ENCODE measurements around the gene B4GALNT2.
"Not testable (repeated sequence)": the region's sequence is repeated elsewhere in the genome, so short reads cannot be mapped to it uniquely, and the experiment has no call there.

GRCh38 chr17:49170711-49171110 lies 38.1 kb downstream of the B4GALNT2 start:
- TF ChIP-seq CTCF (conservative IDR thresholded peaks at IDR 0.05 in 1 of 2, IDR thresholded peaks at IDR 0.05 in 1 of 2; ENCODE audit: low read depth in 1 of 2, low read length in 2 of 2); EZH2 (IDR thresholded peaks at IDR 0.05; ENCODE audit: low read length, missing control alignments): not testable (repeated sequence)

Data from fibroblast of lung (primary cell).